Keratinocyte (primary cell): Measurements from ENCODE around the gene RIT2.

ENCODE experiments used
- EZH2 ChIP-seq: IDR thresholded peaks from one replicate; pipeline ENCODE4 v1.6.1; 2012; ENCODE audit warnings: inconsistent platforms, mild to moderate bottlenecking, low read length, moderate library complexity
- TF ChIP-seq, protein P1 (sequence below), 3 experiments: IDR thresholded peaks in 1 of 3; conservative IDR thresholded peaks in 1 of 3; optimal IDR thresholded peaks in 1 of 3; 2 replicates in 2 of 3; 3 replicates in 1 of 3; pipeline versions ENCODE3 to v1.5.1; 2011; ENCODE audit warnings: low read length in 3 of 3, mild to moderate bottlenecking in 3 of 3, moderate library complexity in 2 of 3, control low read depth in 1 of 3, inconsistent platforms in 1 of 3; ENCODE audit not compliant: insufficient read depth in 2 of 3; ENCODE audit errors: extremely low read depth in 1 of 3

DNA sequence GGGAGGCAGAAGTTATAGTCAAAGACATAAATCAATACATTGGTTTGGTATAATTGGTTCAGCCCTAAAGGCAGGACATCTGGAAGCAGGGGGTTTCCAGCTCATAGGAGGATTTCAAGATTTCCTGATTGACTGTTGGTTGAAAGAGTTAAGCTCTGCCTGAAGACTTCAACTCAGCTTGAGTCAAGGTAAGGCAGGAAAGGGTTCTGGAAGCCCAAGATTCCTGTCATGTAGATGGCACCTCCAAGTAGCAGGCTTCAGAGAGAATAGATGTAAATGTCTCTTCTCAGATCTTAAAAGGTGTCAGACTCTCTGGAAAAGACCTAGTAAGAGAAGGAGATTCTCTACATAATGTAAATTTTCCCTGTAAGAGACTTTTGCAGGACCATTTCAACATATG, 335.3 kb downstream of the RIT2 start:
- TF ChIP-seq, protein P1, sequence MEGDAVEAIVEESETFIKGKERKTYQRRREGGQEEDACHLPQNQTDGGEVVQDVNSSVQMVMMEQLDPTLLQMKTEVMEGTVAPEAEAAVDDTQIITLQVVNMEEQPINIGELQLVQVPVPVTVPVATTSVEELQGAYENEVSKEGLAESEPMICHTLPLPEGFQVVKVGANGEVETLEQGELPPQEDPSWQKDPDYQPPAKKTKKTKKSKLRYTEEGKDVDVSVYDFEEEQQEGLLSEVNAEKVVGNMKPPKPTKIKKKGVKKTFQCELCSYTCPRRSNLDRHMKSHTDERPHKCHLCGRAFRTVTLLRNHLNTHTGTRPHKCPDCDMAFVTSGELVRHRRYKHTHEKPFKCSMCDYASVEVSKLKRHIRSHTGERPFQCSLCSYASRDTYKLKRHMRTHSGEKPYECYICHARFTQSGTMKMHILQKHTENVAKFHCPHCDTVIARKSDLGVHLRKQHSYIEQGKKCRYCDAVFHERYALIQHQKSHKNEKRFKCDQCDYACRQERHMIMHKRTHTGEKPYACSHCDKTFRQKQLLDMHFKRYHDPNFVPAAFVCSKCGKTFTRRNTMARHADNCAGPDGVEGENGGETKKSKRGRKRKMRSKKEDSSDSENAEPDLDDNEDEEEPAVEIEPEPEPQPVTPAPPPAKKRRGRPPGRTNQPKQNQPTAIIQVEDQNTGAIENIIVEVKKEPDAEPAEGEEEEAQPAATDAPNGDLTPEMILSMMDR (optimal IDR thresholded peaks at IDR 0.05 in 1 of 3, IDR thresholded peaks at IDR 0.05 in 1 of 3, conservative IDR thresholded peaks at IDR 0.05 in 1 of 3; ENCODE audit: extremely low read depth in 1 of 3, insufficient read depth in 2 of 3, low read length in 3 of 3): no peak
- no peak for TF ChIP-seq EZH2
